Cardiac fibroblast (primary cell): ENCODE data around the gene DAB2IP.

Experiments used
- DNase-seq, 2 donors: peaks; one replicate each; pipeline versions ENCODE4 v3.0.0 to v3.0.0-alpha.2; 2010; ENCODE audit warnings: low read depth in 2 of 2
- H3K4me3 ChIP-seq, 2 donors: replicated peaks in 1 of 2; 1 replicate in 1 of 2; 2 replicates in 1 of 2; pipeline ENCODE4 v1.5.1; 2011; ENCODE audit warnings: low read depth in 2 of 2, low read length in 2 of 2, mild to moderate bottlenecking in 2 of 2, moderate library complexity in 1 of 2
- TF ChIP-seq, protein P1 (sequence below): IDR thresholded peaks from one replicate; pipeline ENCODE4 v1.5.1; 2011; ENCODE audit warnings: low read depth, mild to moderate bottlenecking, low read length, inconsistent platforms

The DAB2IP gene

DNA sequence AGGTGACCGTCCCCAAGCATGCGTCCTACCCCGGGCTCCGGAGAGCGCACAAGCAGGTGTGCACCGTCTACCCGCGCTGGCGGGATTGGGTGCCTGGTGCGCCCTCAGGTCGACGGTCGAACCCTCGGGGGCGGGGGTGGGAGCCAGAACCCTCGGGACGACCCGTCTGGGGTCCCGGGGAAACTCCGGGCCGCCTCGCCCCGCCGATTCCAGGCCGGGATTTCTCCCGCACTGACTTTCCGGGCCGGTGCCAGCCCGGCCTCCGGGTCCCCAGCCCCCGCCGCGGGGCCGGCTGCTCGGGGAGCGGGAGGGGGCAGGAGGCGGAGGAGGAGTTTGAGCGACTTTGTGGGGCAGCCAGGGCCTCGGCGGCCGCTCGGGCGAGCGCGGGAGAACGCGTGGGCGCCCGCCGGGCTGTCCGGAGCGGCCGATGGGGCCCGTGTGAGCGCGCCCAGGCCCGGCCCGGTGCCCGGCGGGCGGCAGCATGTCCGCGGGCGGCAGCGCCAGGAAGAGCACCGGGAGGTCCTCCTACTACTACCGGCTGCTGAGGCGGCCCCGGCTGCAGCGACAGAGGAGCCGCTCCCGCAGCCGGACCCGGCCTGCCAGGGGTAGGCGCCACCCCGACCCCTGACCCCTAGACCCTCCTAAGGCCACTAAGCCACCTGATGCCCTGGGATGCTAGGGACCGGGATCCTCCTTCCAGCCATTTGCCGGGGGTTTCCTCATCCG lies at the start of gene DAB2IP:
DAB2IP (plus strand) TSS at position 340 of the 726 bp plus-strand sequence; CDS start at position 482, 142 bp downstream.
- peak in 1 of 2 donors; percentile 50 for DNase-seq
- H3K4me3 ChIP-seq, result peak within 1 kb of the TSS; percentile 28 to 49
- TF ChIP-seq, protein P1, sequence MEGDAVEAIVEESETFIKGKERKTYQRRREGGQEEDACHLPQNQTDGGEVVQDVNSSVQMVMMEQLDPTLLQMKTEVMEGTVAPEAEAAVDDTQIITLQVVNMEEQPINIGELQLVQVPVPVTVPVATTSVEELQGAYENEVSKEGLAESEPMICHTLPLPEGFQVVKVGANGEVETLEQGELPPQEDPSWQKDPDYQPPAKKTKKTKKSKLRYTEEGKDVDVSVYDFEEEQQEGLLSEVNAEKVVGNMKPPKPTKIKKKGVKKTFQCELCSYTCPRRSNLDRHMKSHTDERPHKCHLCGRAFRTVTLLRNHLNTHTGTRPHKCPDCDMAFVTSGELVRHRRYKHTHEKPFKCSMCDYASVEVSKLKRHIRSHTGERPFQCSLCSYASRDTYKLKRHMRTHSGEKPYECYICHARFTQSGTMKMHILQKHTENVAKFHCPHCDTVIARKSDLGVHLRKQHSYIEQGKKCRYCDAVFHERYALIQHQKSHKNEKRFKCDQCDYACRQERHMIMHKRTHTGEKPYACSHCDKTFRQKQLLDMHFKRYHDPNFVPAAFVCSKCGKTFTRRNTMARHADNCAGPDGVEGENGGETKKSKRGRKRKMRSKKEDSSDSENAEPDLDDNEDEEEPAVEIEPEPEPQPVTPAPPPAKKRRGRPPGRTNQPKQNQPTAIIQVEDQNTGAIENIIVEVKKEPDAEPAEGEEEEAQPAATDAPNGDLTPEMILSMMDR, result no peak

DNA sequence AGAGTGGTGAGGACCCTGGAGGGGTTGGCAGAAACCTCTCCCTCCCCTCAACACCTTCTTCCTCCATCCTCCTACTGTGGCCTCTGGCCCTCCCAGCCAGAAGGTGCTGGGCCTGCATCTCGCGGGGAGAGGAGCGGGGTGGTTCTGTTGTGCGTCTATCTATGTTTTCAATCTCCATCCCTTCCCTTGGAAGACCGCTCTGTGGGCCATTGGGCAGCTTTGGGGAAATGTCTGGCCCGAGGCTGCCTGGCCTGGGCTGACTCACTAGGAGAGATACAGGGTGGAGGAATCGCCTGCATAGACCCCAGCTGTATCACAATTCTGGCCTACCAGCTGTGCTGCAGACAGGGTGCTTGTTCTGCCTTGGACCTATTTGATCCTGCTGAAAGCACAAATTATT lies 48.4 kb upstream of the DAB2IP start:
- DNase-seq, result no peak
- H3K4me3 ChIP-seq, result no peak overlapping the region
- TF ChIP-seq, protein P1, result no peak

DNA sequence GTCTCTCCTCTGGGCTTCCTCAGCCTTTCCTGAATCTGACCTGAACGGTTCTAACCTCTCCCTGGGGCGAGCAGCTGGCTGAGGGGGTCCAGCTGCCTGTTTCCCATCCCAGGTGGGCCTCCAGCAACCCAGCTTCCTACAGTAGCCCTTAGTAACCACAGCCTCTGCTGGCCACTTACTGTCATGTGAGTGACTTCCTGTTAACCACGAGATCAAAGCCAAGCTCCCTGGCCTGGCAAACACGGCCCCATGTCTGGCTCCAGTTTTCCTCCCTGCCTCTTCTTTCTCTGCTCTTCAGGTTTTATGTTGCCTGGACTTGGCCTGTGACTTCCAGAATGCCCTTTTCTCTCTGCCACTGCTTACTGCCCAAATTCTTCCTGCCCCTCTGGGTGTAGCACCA lies 47.2 kb upstream of the DAB2IP start:
- TF ChIP-seq, protein P1, result no peak
- H3K4me3 ChIP-seq, result no peak overlapping the region
- peak in 1 of 2 donors; percentile 17 for DNase-seq

DNA sequence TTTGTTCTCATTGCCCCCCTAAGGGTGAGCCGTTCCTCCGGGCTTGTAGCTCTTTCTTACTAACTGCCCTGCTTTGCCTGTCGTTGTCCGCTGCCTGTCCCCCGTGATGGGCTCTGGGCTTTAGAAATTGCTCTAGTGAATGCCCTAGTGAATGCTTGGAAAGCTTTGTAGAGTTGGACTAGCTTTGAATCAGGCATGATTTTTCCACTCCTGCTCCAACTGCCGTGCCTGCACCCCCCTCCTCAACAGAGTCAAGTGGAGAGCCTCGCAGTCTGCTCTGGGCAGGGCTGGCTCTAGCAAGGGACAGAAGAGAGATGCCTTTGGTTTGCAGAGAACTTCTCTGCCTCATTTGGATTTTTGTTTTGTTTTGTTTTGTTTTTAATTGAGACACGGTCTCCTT lies 46.8 kb upstream of the DAB2IP start:
- TF ChIP-seq, protein P1, result no peak
- H3K4me3 ChIP-seq, result no peak overlapping the region
- DNase-seq, result no peak

DNA sequence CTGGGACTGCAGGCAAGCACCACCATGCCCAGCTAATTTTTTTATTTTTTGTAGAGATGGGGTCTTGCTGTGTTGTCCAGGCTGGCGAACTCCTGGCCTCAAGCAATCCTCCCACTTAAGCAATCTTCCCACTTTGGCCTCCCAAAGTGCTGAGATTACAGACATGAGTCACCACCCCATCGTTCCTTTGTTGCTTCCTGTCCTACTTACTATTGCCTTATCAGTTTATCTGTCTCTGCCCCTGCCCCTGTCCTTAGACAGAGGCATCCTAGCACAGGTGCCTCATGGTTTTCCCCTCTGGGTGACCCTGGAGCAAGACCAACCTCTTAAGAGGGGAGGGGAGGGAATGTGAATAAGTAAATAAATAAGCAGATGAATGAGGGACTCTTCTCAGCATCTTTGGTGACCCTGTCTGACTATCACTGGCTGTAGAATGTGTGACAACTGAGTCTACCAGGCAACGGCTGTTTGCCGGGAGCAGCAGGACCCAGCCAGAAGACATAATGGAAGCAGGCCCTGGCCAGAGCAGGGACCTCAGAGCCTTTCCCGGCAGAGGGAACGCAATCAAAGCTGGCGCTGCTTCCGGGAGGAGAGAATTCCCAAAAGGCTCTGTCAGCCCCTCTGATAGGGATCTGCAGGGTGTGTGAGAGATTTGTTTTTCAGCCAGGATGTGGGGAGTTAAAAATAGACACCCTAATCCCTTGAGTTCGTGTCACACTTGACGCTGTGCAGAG lies 43.8 kb upstream of the DAB2IP start:
- TF ChIP-seq, protein P1, result no peak
- peak; percentile 28 to 49 for DNase-seq
- H3K4me3 ChIP-seq, result no peak overlapping the region

DNA sequence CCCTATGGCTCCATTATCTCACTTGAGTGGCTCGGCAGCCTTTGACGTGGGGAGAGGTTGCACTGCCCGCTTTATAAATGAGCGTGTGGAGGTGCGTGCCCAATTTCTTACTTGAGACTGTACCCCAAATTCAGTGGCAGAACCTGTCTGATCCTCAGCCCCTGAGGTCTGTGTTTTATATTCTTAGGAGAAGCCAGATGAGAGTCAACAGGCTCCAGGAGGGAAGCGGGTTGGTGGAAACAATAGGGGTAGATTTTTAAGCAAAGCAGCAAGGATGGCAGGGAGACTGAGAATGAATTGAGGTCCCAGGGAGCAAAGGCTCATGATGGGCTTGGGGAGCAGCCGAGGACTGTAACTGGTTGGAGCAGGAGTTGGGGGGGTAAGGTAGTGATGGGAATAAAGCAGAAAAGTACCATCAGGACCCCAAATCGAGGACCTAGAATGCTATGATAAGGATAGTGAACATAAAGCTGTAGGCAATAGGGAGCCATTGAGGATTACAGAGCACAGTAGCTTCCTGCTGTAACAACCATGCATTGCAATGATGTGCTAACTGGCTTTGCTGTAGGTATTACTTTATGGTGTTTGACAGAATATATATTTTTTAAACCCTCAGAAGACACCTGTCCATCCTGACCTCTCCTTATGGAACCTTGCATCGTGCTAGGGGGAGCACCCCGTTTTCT lies 43.1 kb upstream of the DAB2IP start:
- no peak for DNase-seq

More for the DNA sequence above, 43.1 kb upstream of the DAB2IP start:
- TF ChIP-seq, protein P1, result no peak
- H3K4me3 ChIP-seq, result no peak overlapping the region
